Stimulated activated naive CD8-positive, alpha-beta T cell treated with anti-CD3 and anti-CD28 coated beads, Interleukin-15, Interleukin-2, amounts not matched to agents 100 ng/mL and 50 ng/mL, for 24 hours (primary cell): ENCODE measurements around the gene PHYHIPL.

Experiments used
- H3K27ac Mint-ChIP-seq: one replicate; pipeline ENCODE4 v1.8.0; 2021; ENCODE audit warnings: mild to moderate bottlenecking, mixed read lengths
- H3K27me3 Mint-ChIP-seq: one replicate; pipeline ENCODE4 v1.8.0; 2021; ENCODE audit warnings: mixed read lengths
- H3K36me3 Mint-ChIP-seq: one replicate; pipeline ENCODE4 v1.8.0; 2021; ENCODE audit warnings: low read depth, mixed read lengths
- H3K4me1 Mint-ChIP-seq: one replicate; pipeline ENCODE4 v1.8.0; 2021; ENCODE audit warnings: low read depth, mixed read lengths
- H3K4me3 Mint-ChIP-seq: one replicate; pipeline ENCODE4 v1.8.0; 2021; ENCODE audit warnings: mild to moderate bottlenecking, mixed read lengths
- H3K9me3 Mint-ChIP-seq: one replicate; pipeline ENCODE4 v1.8.0; 2021; ENCODE audit warnings: mixed read lengths

PHYHIPL gene

GRCh38 chr10:59257224-59257623 lies 80.8 kb downstream of the PHYHIPL start:
- Mint-ChIP-seq H3K4me1 (no peaks in the 10 kb centered on the region), H3K27me3 (no peaks in the 10 kb centered on the region), H3K4me3 (no peak overlapping the region), H3K36me3 (no peaks in the 10 kb centered on the region), H3K9me3 (peaks cover 3% of the 10 kb centered on the region), H3K27ac (no peak overlapping the region)

GRCh38 chr10:59258890-59259289 lies 82.4 kb downstream of the PHYHIPL start:
- no peak overlapping the region for H3K27ac Mint-ChIP-seq
- H3K4me3 Mint-ChIP-seq, result no peak overlapping the region

GRCh38 chr10:59265141-59265540 lies 88.7 kb downstream of the PHYHIPL start:
- H3K4me3 Mint-ChIP-seq, result no peak overlapping the region
- H3K4me1 Mint-ChIP-seq, result no peaks in the 10 kb centered on the region

More at GRCh38 chr10:59258890-59259289, 82.4 kb downstream of the PHYHIPL start:
- peaks cover 3% of the 10 kb centered on the region for H3K9me3 Mint-ChIP-seq
- no peaks in the 10 kb centered on the region for H3K27me3 Mint-ChIP-seq
- H3K36me3 Mint-ChIP-seq, result no peaks in the 10 kb centered on the region
- H3K4me1 Mint-ChIP-seq, result no peaks in the 10 kb centered on the region

GRCh38 chr10:59266321-59266720 lies 89.9 kb downstream of the PHYHIPL start:
- no peaks in the 10 kb centered on the region for H3K36me3 Mint-ChIP-seq
- H3K9me3 Mint-ChIP-seq, result peaks cover 13% of the 10 kb centered on the region
- H3K4me1 Mint-ChIP-seq, result no peaks in the 10 kb centered on the region
- no peak overlapping the region for H3K4me3 Mint-ChIP-seq
- no peak overlapping the region for H3K27ac Mint-ChIP-seq
- no peaks in the 10 kb centered on the region for H3K27me3 Mint-ChIP-seq

More at GRCh38 chr10:59265141-59265540, 88.7 kb downstream of the PHYHIPL start:
- H3K27me3 Mint-ChIP-seq, result no peaks in the 10 kb centered on the region
- peaks cover 14% of the 10 kb centered on the region for H3K9me3 Mint-ChIP-seq
- H3K27ac Mint-ChIP-seq, result no peak overlapping the region
- H3K36me3 Mint-ChIP-seq, result no peaks in the 10 kb centered on the region

- no peaks in the 10 kb centered on the region for H3K4me1 Mint-ChIP-seq
- no peak overlapping the region for H3K27ac Mint-ChIP-seq
- H3K27me3 Mint-ChIP-seq, result no peaks in the 10 kb centered on the region
- no peaks in the 10 kb centered on the region for H3K36me3 Mint-ChIP-seq
- H3K9me3 Mint-ChIP-seq, result peaks cover 13% of the 10 kb centered on the region
- no peak overlapping the region for H3K4me3 Mint-ChIP-seq
These were observed 92.0 kb downstream of the PHYHIPL start for GRCh38 chr10:59268460-59268859.

GRCh38 chr10:59269651-59270050 lies 93.2 kb downstream of the PHYHIPL start:
- H3K36me3 Mint-ChIP-seq, result no peaks in the 10 kb centered on the region
- H3K4me3 Mint-ChIP-seq, result no peak overlapping the region
- H3K27ac Mint-ChIP-seq, result no peak overlapping the region
- no peaks in the 10 kb centered on the region for H3K4me1 Mint-ChIP-seq
- H3K27me3 Mint-ChIP-seq, result no peaks in the 10 kb centered on the region
- peaks cover 11% of the 10 kb centered on the region for H3K9me3 Mint-ChIP-seq

- no peak overlapping the region for H3K4me3 Mint-ChIP-seq
- no peak overlapping the region for H3K27ac Mint-ChIP-seq
- H3K4me1 Mint-ChIP-seq, result no peaks in the 10 kb centered on the region
- H3K36me3 Mint-ChIP-seq, result no peaks in the 10 kb centered on the region
- no peaks in the 10 kb centered on the region for H3K27me3 Mint-ChIP-seq
- H3K9me3 Mint-ChIP-seq, result peaks cover 9% of the 10 kb centered on the region
These were observed 94.0 kb downstream of the PHYHIPL start for GRCh38 chr10:59270492-59270891.

GRCh38 chr10:59271160-59271559 lies 94.7 kb downstream of the PHYHIPL start:
- Mint-ChIP-seq H3K4me3 (no peak overlapping the region), H3K36me3 (no peaks in the 10 kb centered on the region)

GRCh38 chr10:59272061-59272460 lies 95.6 kb downstream of the PHYHIPL start:
- H3K4me1 Mint-ChIP-seq, result no peaks in the 10 kb centered on the region
- no peak overlapping the region for H3K27ac Mint-ChIP-seq
- H3K9me3 Mint-ChIP-seq, result peaks cover 9% of the 10 kb centered on the region
- no peak overlapping the region for H3K4me3 Mint-ChIP-seq
- H3K36me3 Mint-ChIP-seq, result no peaks in the 10 kb centered on the region
- H3K27me3 Mint-ChIP-seq, result no peaks in the 10 kb centered on the region

More at GRCh38 chr10:59271160-59271559, 94.7 kb downstream of the PHYHIPL start:
- Mint-ChIP-seq H3K4me1 (no peaks in the 10 kb centered on the region), H3K27me3 (no peaks in the 10 kb centered on the region), H3K9me3 (peaks cover 9% of the 10 kb centered on the region), H3K27ac (no peak overlapping the region)

- H3K9me3 Mint-ChIP-seq, result peaks cover 3% of the 10 kb centered on the region
- H3K36me3 Mint-ChIP-seq, result no peaks in the 10 kb centered on the region
These were observed 97.0 kb downstream of the PHYHIPL start for GRCh38 chr10:59273445-59273844.

GRCh38 chr10:59276133-59276532 lies 99.7 kb downstream of the PHYHIPL start:
- Mint-ChIP-seq H3K27me3 (no peaks in the 10 kb centered on the region), H3K4me3 (no peak overlapping the region), H3K27ac (no peak overlapping the region), H3K4me1 (no peaks in the 10 kb centered on the region), H3K36me3 (no peaks in the 10 kb centered on the region), H3K9me3 (peaks cover 3% of the 10 kb centered on the region)

More at GRCh38 chr10:59273445-59273844, 97.0 kb downstream of the PHYHIPL start:
- Mint-ChIP-seq H3K27me3 (no peaks in the 10 kb centered on the region), H3K27ac (no peak overlapping the region), H3K4me1 (no peaks in the 10 kb centered on the region), H3K4me3 (no peak overlapping the region)

GRCh38 chr10:59276919-59277318 lies 100.5 kb downstream of the PHYHIPL start:
- Mint-ChIP-seq H3K27me3 (no peaks in the 10 kb centered on the region), H3K36me3 (no peaks in the 10 kb centered on the region), H3K27ac (no peak overlapping the region), H3K9me3 (peaks cover 3% of the 10 kb centered on the region), H3K4me3 (no peak overlapping the region), H3K4me1 (no peaks in the 10 kb centered on the region)

GRCh38 chr10:59279476-59279875 lies 103.0 kb downstream of the PHYHIPL start:
- no peak overlapping the region for H3K27ac Mint-ChIP-seq
- H3K27me3 Mint-ChIP-seq, result no peaks in the 10 kb centered on the region
- peaks cover 3% of the 10 kb centered on the region for H3K9me3 Mint-ChIP-seq
- no peak overlapping the region for H3K4me3 Mint-ChIP-seq
- no peaks in the 10 kb centered on the region for H3K36me3 Mint-ChIP-seq
- H3K4me1 Mint-ChIP-seq, result no peaks in the 10 kb centered on the region

- Mint-ChIP-seq H3K27me3 (no peaks in the 10 kb centered on the region), H3K9me3 (peaks cover 3% of the 10 kb centered on the region), H3K36me3 (no peaks in the 10 kb centered on the region), H3K4me3 (no peak overlapping the region), H3K4me1 (no peaks in the 10 kb centered on the region), H3K27ac (no peak overlapping the region)
These were observed 103.6 kb downstream of the PHYHIPL start for GRCh38 chr10:59279991-59280505.

GRCh38 chr10:59281861-59282260 lies 105.4 kb downstream of the PHYHIPL start:
- H3K4me1 Mint-ChIP-seq, result no peaks in the 10 kb centered on the region
- H3K36me3 Mint-ChIP-seq, result no peaks in the 10 kb centered on the region
- H3K9me3 Mint-ChIP-seq, result peaks cover 3% of the 10 kb centered on the region

GRCh38 chr10:59283456-59284091 lies 107.1 kb downstream of the PHYHIPL start:
- no peak overlapping the region for H3K4me3 Mint-ChIP-seq
- no peaks in the 10 kb centered on the region for H3K4me1 Mint-ChIP-seq
- no peak overlapping the region for H3K27ac Mint-ChIP-seq
- H3K9me3 Mint-ChIP-seq, result no peaks in the 10 kb centered on the region
- H3K36me3 Mint-ChIP-seq, result no peaks in the 10 kb centered on the region
- no peaks in the 10 kb centered on the region for H3K27me3 Mint-ChIP-seq

More at GRCh38 chr10:59281861-59282260, 105.4 kb downstream of the PHYHIPL start:
- H3K27ac Mint-ChIP-seq, result no peak overlapping the region
- H3K27me3 Mint-ChIP-seq, result no peaks in the 10 kb centered on the region
- no peak overlapping the region for H3K4me3 Mint-ChIP-seq
